Endothelial cell of umbilical vein (primary cell): ENCODE results near the gene RAMP3.

ENCODE experiments used
- CTCF ChIP-seq, 2 donors: IDR thresholded peaks; 1 replicate in 1 of 2; 2 replicates in 1 of 2; pipeline ENCODE4 v1.5.1; 2011; ENCODE audit warnings: low read length in 2 of 2, mild to moderate bottlenecking in 2 of 2, moderate library complexity in 2 of 2, control low read depth in 1 of 2, inconsistent platforms in 1 of 2, low read depth in 1 of 2; ENCODE audit not compliant: insufficient read depth in 1 of 2; ENCODE audit errors: extremely low read depth in 1 of 2
- EZH2 ChIP-seq: IDR thresholded peaks from 2 replicates; pipeline ENCODE4 v1.6.1; 2012; ENCODE audit warnings: borderline replicate concordance, low read depth, mild to moderate bottlenecking, moderate library complexity, low read length, inconsistent platforms; ENCODE audit not compliant: severe bottlenecking
- FOS ChIP-seq: IDR thresholded peaks from 2 replicates; pipeline ENCODE4 v1.6.1; 2011; ENCODE audit warnings: mild to moderate bottlenecking, low read length, moderate library complexity, borderline replicate concordance; ENCODE audit not compliant: insufficient read depth
- MYC ChIP-seq: IDR thresholded peaks from one replicate; pipeline ENCODE4 v1.6.1; 2011; ENCODE audit warnings: mild to moderate bottlenecking, low read depth, low read length
- POLR2A ChIP-seq: IDR thresholded peaks from 2 replicates; pipeline ENCODE4 v1.6.1; 2012; ENCODE audit warnings: low read depth, mild to moderate bottlenecking, control low read depth, low read length
- POLR2AphosphoS5 ChIP-seq: IDR thresholded peaks from 2 replicates; pipeline ENCODE4 v1.6.1; 2012; ENCODE audit warnings: low read depth, mild to moderate bottlenecking, control low read depth, low read length, moderate library complexity; ENCODE audit not compliant: insufficient read depth

GRCh38 chr7:45203936-45204445 is 46.4 kb downstream of the RAMP3 start:
- TF ChIP-seq CTCF (IDR thresholded peaks at IDR 0.05; ENCODE audit: extremely low read depth in 1 of 2, insufficient read depth in 1 of 2, low read depth in 1 of 2, low read length in 2 of 2) (no peak), FOS (no peak), EZH2 (no peak), POLR2A (no peak), POLR2AphosphoS5 (no peak), MYC (no peak)
